Stimulated activated CD8-positive, alpha-beta memory T cell treated with anti-CD3 and anti-CD28 coated beads, Interleukin-12 subunit alpha, Interleukin-12 subunit beta, amount 100 ng/mL, for 4 hours (primary cell): ENCODE data around the gene OSBPL3.

Source experiments
- DNase-seq: peaks from one replicate; pipeline ENCODE4 v3.0.0-alpha.2; 2020; ENCODE audit warnings: low read depth

Gene OSBPL3

GRCh38 chr7:24863626-24864025, 116.4 kb downstream of the OSBPL3 start:
- DNase-seq, result no peak

GRCh38 chr7:24862461-24862860, 117.5 kb downstream of the OSBPL3 start:
- no peak for DNase-seq

- no peak for DNase-seq
Measured at GRCh38 chr7:24861336-24861735, 118.6 kb downstream of the OSBPL3 start.

GRCh38 chr7:24860611-24861010, 119.4 kb downstream of the OSBPL3 start:
- DNase-seq, result no peak

GRCh38 chr7:24858108-24858977, 121.6 kb downstream of the OSBPL3 start:
- no peak for DNase-seq

GRCh38 chr7:24857623-24858022, 122.4 kb downstream of the OSBPL3 start:
- no peak for DNase-seq

GRCh38 chr7:24854866-24855265, 125.1 kb downstream of the OSBPL3 start:
- DNase-seq, result no peak

GRCh38 chr7:24851786-24852185, 128.2 kb downstream of the OSBPL3 start:
- no peak for DNase-seq

GRCh38 chr7:24848878-24849277, 131.1 kb downstream of the OSBPL3 start:
- no peak for DNase-seq

- no peak for DNase-seq
Measured at GRCh38 chr7:24847754-24848153, 132.2 kb downstream of the OSBPL3 start.

GRCh38 chr7:24843821-24844434, 136.1 kb downstream of the OSBPL3 start:
- DNase-seq, result no peak

GRCh38 chr7:24842449-24843241, 137.3 kb downstream of the OSBPL3 start:
- no peak for DNase-seq

GRCh38 chr7:24842029-24842428, 137.9 kb downstream of the OSBPL3 start:
- DNase-seq, result no peak

GRCh38 chr7:24840563-24840962, 139.4 kb downstream of the OSBPL3 start:
- no peak for DNase-seq

GRCh38 chr7:24836084-24836483, 143.9 kb downstream of the OSBPL3 start:
- DNase-seq, result no peak

GRCh38 chr7:24835643-24836042, 144.3 kb downstream of the OSBPL3 start:
- DNase-seq, result no peak

- no peak for DNase-seq
Measured at GRCh38 chr7:24834128-24834798, 145.7 kb downstream of the OSBPL3 start.

GRCh38 chr7:24833549-24833948, 146.4 kb downstream of the OSBPL3 start:
- DNase-seq, result no peak

GRCh38 chr7:24831240-24831639, 148.7 kb downstream of the OSBPL3 start:
- DNase-seq, result no peak

GRCh38 chr7:24830440-24831050, 149.4 kb downstream of the OSBPL3 start:
- no peak for DNase-seq

- DNase-seq, result no peak
Measured at GRCh38 chr7:24829787-24830186, 150.2 kb downstream of the OSBPL3 start.
